HG03280 (cell line): ENCODE measurements around the gene MARK3.

Experiments used
- ATAC-seq: cut with Tn5 transposase; IDR thresholded peaks from one replicate; pipeline ENCODE4 v1.9.1; 2021; ENCODE audit warnings: mild to moderate bottlenecking, moderate library complexity; ENCODE audit not compliant: unreplicated experiment

The MARK3 gene

GRCh38 chr14:103480595-103480994 is 95.4 kb downstream of the MARK3 start:
- ATAC-seq, result no peak

GRCh38 chr14:103483600-103483999 is 98.4 kb downstream of the MARK3 start:
- no peak for ATAC-seq

GRCh38 chr14:103485504-103485903 is 100.3 kb downstream of the MARK3 start:
- no peak for ATAC-seq

GRCh38 chr14:103488071-103488470 is 102.9 kb downstream of the MARK3 start:
- no peak for ATAC-seq

GRCh38 chr14:103488960-103489359 is 103.7 kb downstream of the MARK3 start:
- no peak for ATAC-seq

GRCh38 chr14:103489621-103490020 is 104.4 kb downstream of the MARK3 start:
- no peak for ATAC-seq

GRCh38 chr14:103491691-103492090 is 106.5 kb downstream of the MARK3 start:
- ATAC-seq, result no peak

GRCh38 chr14:103492156-103492925 is 107.1 kb downstream of the MARK3 start:
- no peak for ATAC-seq

- no peak for ATAC-seq
Observed at GRCh38 chr14:103495854-103496253, 110.6 kb downstream of the MARK3 start.

GRCh38 chr14:103496776-103497175 is 111.6 kb downstream of the MARK3 start:
- ATAC-seq, result no peak

GRCh38 chr14:103499709-103500108 is 114.5 kb downstream of the MARK3 start:
- no peak for ATAC-seq

- ATAC-seq, result peak; percentile 65
Observed at GRCh38 chr14:103500148-103500990, 115.2 kb downstream of the MARK3 start.

- no peak for ATAC-seq
Observed at GRCh38 chr14:103501041-103501870, 116.0 kb downstream of the MARK3 start.

GRCh38 chr14:103501921-103502669 is 116.9 kb downstream of the MARK3 start:
- no peak for ATAC-seq

- ATAC-seq, result no peak
Observed at GRCh38 chr14:103502877-103503276, 117.7 kb downstream of the MARK3 start.

- ATAC-seq, result no peak
Observed at GRCh38 chr14:103503296-103503695, 118.1 kb downstream of the MARK3 start.

GRCh38 chr14:103504991-103505565 is 119.9 kb downstream of the MARK3 start:
- ATAC-seq, result no peak

- no peak for ATAC-seq
Observed at GRCh38 chr14:103507751-103508150, 122.5 kb downstream of the MARK3 start.

GRCh38 chr14:103508521-103509329 is 123.5 kb downstream of the MARK3 start:
- ATAC-seq, result no peak
